ENCODE results near the gene TRIM31. TPM values are rescaled to one million over a fixed set of nuclear protein-coding genes. Genes with fewer than 3 reads are reported as not detected.

TRIM31 gene
- total and polyA plus RNA-seq, 12 donors, result 0.13 to 0.80 (median 0.19) TPM; not detected in 8

- H3K9me3 ChIP-seq (replicated peaks in 1 of 3), result no peaks in the 10 kb centered on the region
- peaks cover 18 to 25% of the 10 kb centered on the region in 2 donors for H3K4me1 ChIP-seq (replicated peaks in 1 of 2)
- peak overlapping the region in 2 of 4 donors; percentile 27 to 48 for H3K4me3 ChIP-seq
- intact Hi-C loops (cut with DNase I), result no loop called here
- peak; percentile 90 to 96 (median 94) for DNase-seq
- H3K27ac ChIP-seq, result peak overlapping the region in 4 of 5 donors; percentile 27 to 86 (median 77)
- TF ChIP-seq CTCF (IDR thresholded peaks at IDR 0.05), result no peak
- peak; percentile 60 to 96 for TF ChIP-seq POLR2A (IDR thresholded peaks at IDR 0.05)
- WGBS, 4 donors, result 2 to 5% (median 3%) methylated on average over 21 to 51 of the region's 51 CpGs
- H3K27me3 ChIP-seq, result no peaks in the 10 kb centered on the region
- H3K36me3 ChIP-seq (replicated peaks in 1 of 2), result no peaks in the 10 kb centered on the region
Observed at GRCh38 chr6:30101444-30102413, 11.2 kb downstream of the TRIM31 start.

GRCh38 chr6:30100585-30101443 lies 12.1 kb downstream of the TRIM31 start:
- H3K4me3 ChIP-seq, result peak overlapping the region in 2 of 4 donors; percentile 4 to 48
- no peaks in the 10 kb centered on the region for H3K27me3 ChIP-seq
- 4 to 12% (median 7%) methylated on average over 22 to 47 of the region's 47 CpGs for WGBS, 4 donors
- intact Hi-C loops (cut with DNase I), result no loop called here
- no peaks in the 10 kb centered on the region for H3K36me3 ChIP-seq (replicated peaks in 1 of 2)
- H3K4me1 ChIP-seq (replicated peaks in 1 of 2), result peaks cover 20 to 25% of the 10 kb centered on the region in 2 donors
- H3K27ac ChIP-seq, result peak overlapping the region in 3 of 5 donors; percentile 6 to 81 (median 73)
- no peaks in the 10 kb centered on the region for H3K9me3 ChIP-seq (replicated peaks in 1 of 3)
- peak in 1 of 2 donors; percentile 31 for TF ChIP-seq POLR2A (IDR thresholded peaks at IDR 0.05)
- no peak for TF ChIP-seq CTCF (IDR thresholded peaks at IDR 0.05)
- DNase-seq, result peak; percentile 49 to 65 (median 59)

DNA sequence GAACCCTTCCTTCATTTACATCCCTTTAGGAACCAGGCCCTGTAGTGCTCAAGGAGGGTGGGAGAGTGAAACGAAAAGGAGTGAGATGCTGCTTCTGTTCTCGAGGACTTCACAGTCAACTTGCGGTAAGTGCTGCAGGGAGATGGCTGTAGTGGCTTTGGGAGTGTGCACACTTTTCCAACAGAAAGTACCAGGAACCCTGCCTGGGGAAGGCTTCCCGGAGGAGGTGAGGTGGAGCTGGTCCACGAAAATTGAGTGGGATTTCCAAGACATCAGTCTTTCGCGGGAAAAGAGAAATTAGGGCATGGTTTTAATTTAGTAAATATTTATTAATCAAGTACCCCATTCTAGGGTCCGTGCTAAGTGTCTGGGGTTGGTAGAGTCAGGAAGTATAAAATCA lies 12.7 kb downstream of the TRIM31 start:
- Histone ChIP-seq H3K4me3 (peak overlapping the region in 1 of 4 donors; percentile 48), H3K36me3 (replicated peaks in 1 of 2) (no peaks in the 10 kb centered on the region), H3K27ac (peak overlapping the region in 2 of 5 donors; percentile 6 to 81), H3K27me3 (no peaks in the 10 kb centered on the region), H3K4me1 (replicated peaks in 1 of 2) (peaks cover 24 to 31% of the 10 kb centered on the region in 2 donors), H3K9me3 (replicated peaks in 1 of 3) (no peaks in the 10 kb centered on the region)
- 47 to 60% (median 52%) methylated on average over 8 of the region's 8 CpGs for WGBS, 4 donors
- intact Hi-C loops (cut with DNase I), result no loop called here
- no peak for DNase-seq
- TF ChIP-seq CTCF (IDR thresholded peaks at IDR 0.05) (no peak), POLR2A (IDR thresholded peaks at IDR 0.05) (no peak)

Measured in adrenal gland (tissue), 12 donors.